ENCODE results near the gene SORBS1.

Gene SORBS1

GRCh38 chr10:95282107-95282506 is 279.1 kb downstream of the SORBS1 start:
- no peak for DNase-seq

GRCh38 chr10:95281206-95281605 is 280.0 kb downstream of the SORBS1 start:
- no peak for DNase-seq

- DNase-seq = no peak
Observed at GRCh38 chr10:95280637-95281036, 280.5 kb downstream of the SORBS1 start.

- no peak for DNase-seq
Observed at GRCh38 chr10:95279042-95279820, 281.9 kb downstream of the SORBS1 start.

- DNase-seq = no peak
Observed at GRCh38 chr10:95278061-95278988, 282.8 kb downstream of the SORBS1 start.

- no peak for DNase-seq
Observed at GRCh38 chr10:95277614-95278013, 283.6 kb downstream of the SORBS1 start.

GRCh38 chr10:95277201-95277570 is 284.0 kb downstream of the SORBS1 start:
- DNase-seq = no peak

- DNase-seq = no peak
Observed at GRCh38 chr10:95276367-95277200, 284.6 kb downstream of the SORBS1 start.

- no peak for DNase-seq
Observed at GRCh38 chr10:95275726-95276366, 285.3 kb downstream of the SORBS1 start.

- no peak for DNase-seq
Observed at GRCh38 chr10:95273393-95274312, 287.5 kb downstream of the SORBS1 start.

- no peak for DNase-seq
Observed at GRCh38 chr10:95268438-95268837, 292.7 kb downstream of the SORBS1 start.

- no peak for DNase-seq
Observed at GRCh38 chr10:95267251-95267650, 293.9 kb downstream of the SORBS1 start.

- DNase-seq = no peak
Observed at GRCh38 chr10:95266674-95267095, 294.5 kb downstream of the SORBS1 start.

- DNase-seq = no peak
Observed at GRCh38 chr10:95265572-95265971, 295.6 kb downstream of the SORBS1 start.

- DNase-seq = no peak
Observed at GRCh38 chr10:95264227-95265051, 296.7 kb downstream of the SORBS1 start.

GRCh38 chr10:95263864-95264226 is 297.3 kb downstream of the SORBS1 start:
- DNase-seq = no peak

- no peak for DNase-seq
Observed at GRCh38 chr10:95262763-95263518, 298.2 kb downstream of the SORBS1 start.

GRCh38 chr10:95261926-95262325 is 299.2 kb downstream of the SORBS1 start:
- no peak for DNase-seq

Data from DMS79 (cell line).